Regular cardiac myocyte (primary cell): ENCODE data around the gene TMEM53. TPM values are rescaled to one million over a fixed set of nuclear protein-coding genes. Genes with fewer than 3 reads are reported as not detected.

Experiments used
- total RNA-seq: library from RNA; depleted of rRNA; stranded (reverse); fragments of >200 nt; gene quantifications from 2 replicates; pipeline ENCODE4 v1.2.3, GENCODE V29; 2014

TMEM53 gene
- 2.9 and 3.7 TPM in 2 replicates for total RNA-seq

GRCh38 chr1:44674113-44675000 lies at the start of gene TMEM53, which contains the start of gene ARMH1:
Gene TMEM53, minus strand, starts transcription at chr1:44674481. Its CDS starts 90 bp downstream, at chr1:44674391.
Gene ARMH1, plus strand, starts transcription at chr1:44674714. Its CDS starts 14,984 bp downstream, at chr1:44689698.

Other genes with a start within 250 kb of the TMEM53 start
- gene ARMH1, start 233 bp upstream of the TMEM53 start, total RNA-seq = under 0.01 and 0.28 TPM in 2 replicates
- gene RNU5D-1, start 56.7 kb upstream of the TMEM53 start, total RNA-seq = not detected in 2 replicates
- gene KIF2C, start 65.4 kb upstream of the TMEM53 start, total RNA-seq = 4.8 and 47.9 TPM in 2 replicates
- gene RPS8, start 101.1 kb upstream of the TMEM53 start, total RNA-seq = 1,775 and 1,841 TPM in 2 replicates
- under 0.01 and 0.28 TPM in 2 replicates for gene BEST4, start 113.7 kb upstream of the TMEM53 start, total RNA-seq
- gene PLK3, start 125.9 kb upstream of the TMEM53 start, total RNA-seq = 28.5 and 36.2 TPM in 2 replicates
- gene DYNLT4, start 132.9 kb upstream of the TMEM53 start, total RNA-seq = not detected in 2 replicates
- gene BTBD19, start 134.0 kb upstream of the TMEM53 start, total RNA-seq = 4.4 and 11.0 TPM in 2 replicates
- under 0.01 TPM in 2 replicates for gene PTCH2, start 168.8 kb upstream of the TMEM53 start, total RNA-seq